Endothelial cell of umbilical vein (primary cell): ENCODE data around the gene ITGA5. TPM values are rescaled to one million over a fixed set of nuclear protein-coding genes. Genes with fewer than 3 reads are reported as not detected.
A peak's percentile ranks its signal among the peaks of the same experiment; 100 is the strongest.

Experiments
- BruUV-seq: library from RNA; stranded (reverse); fragments of 400-500 nt; replicated peaks from 2 replicates; lab custom pipeline; 2021; lab: Mats Ljungman, UMichigan
- CTCF ChIA-PET: fragments of 300-600, 350-600 bp; sonication (Branson Sonifier 250); formaldehyde crosslinking; loops from one replicate; lab custom pipeline; 2021; ENCODE audit warnings: antibody characterized with exemption, inconsistent platforms; lab: Charles Lee
- POLR2A ChIA-PET: fragments of 300-600, 350-600 bp; sonication (Branson Sonifier 250); formaldehyde crosslinking; loops from one replicate; lab custom pipeline; 2021; ENCODE audit warnings: antibody characterized with exemption, inconsistent platforms; lab: Charles Lee
- DNase-seq: peaks from one replicate; pipeline ENCODE4 v3.0.0-alpha.2; 2011; ENCODE audit warnings: low read depth, low spot score
- FAIRE-seq: peaks from 2 replicates; lab custom pipeline; 2011; peaks lifted over from hg19 to GRCh38; lab: Jason Lieb, UNC
- H2AFZ ChIP-seq: 2 replicates; pipeline ENCODE4 v1.6.0; 2012; ENCODE audit warnings: low read depth, low read length, control low read depth, inconsistent platforms
- H3K27ac ChIP-seq: 2 replicates; pipeline ENCODE4 v1.5.1; 2011; ENCODE audit warnings: low read depth, mild to moderate bottlenecking, control low read depth, low read length, moderate library complexity; ENCODE audit not compliant: insufficient read depth
- H3K27me3 ChIP-seq, 2 experiments: 2 replicates each; pipeline versions ENCODE4 v1.6.0 to v1.6.1; 2011; ENCODE audit warnings: low read length in 2 of 2, mixed read lengths in 1 of 2; ENCODE audit not compliant: control insufficient read depth in 2 of 2, insufficient read depth in 2 of 2
- H3K36me3 ChIP-seq, 2 experiments: 2 replicates in 1 of 2; 3 replicates in 1 of 2; pipeline ENCODE4 v1.5.1; 2011; ENCODE audit warnings: low read length in 2 of 2, mild to moderate bottlenecking in 1 of 2, moderate library complexity in 1 of 2; ENCODE audit not compliant: control insufficient read depth in 2 of 2, insufficient read depth in 2 of 2; ENCODE audit errors: extremely low read depth in 1 of 2
- H3K4me1 ChIP-seq: 3 replicates; pipeline ENCODE4 v1.5.1; 2011; ENCODE audit warnings: mild to moderate bottlenecking, low read length; ENCODE audit not compliant: control insufficient read depth, insufficient read depth; ENCODE audit errors: extremely low read depth
- H3K4me2 ChIP-seq: 2 replicates; pipeline ENCODE4 v1.6.1; 2011; ENCODE audit warnings: low read length, control low read depth, mixed read lengths; ENCODE audit not compliant: insufficient read depth
- H3K4me3 ChIP-seq, 3 experiments: fragments of 200-600 bp in 1 of 3; sonication (generic), shearing (Covaris generic) in 1 of 3; replicated peaks in 1 of 3; 2 replicates each; pipeline ENCODE4 v1.5.1; 2011 to 2016; ENCODE audit warnings: control low read depth in 3 of 3, low read length in 3 of 3, mild to moderate bottlenecking in 2 of 3, inconsistent platforms in 1 of 3, low read depth in 1 of 3, moderate library complexity in 1 of 3; ENCODE audit not compliant: insufficient read depth in 1 of 3
- H3K79me2 ChIP-seq: 2 replicates; pipeline ENCODE4 v1.6.0; 2012; ENCODE audit warnings: low read length, inconsistent platforms; ENCODE audit not compliant: control insufficient read depth, insufficient read depth
- H3K9ac ChIP-seq: replicated peaks from 2 replicates; pipeline ENCODE3; 2011; ENCODE audit warnings: low read length, control low read depth; ENCODE audit not compliant: insufficient read depth; ENCODE audit errors: extremely low read depth
- H3K9me1 ChIP-seq: replicated peaks from 3 replicates; pipeline ENCODE4 v1.6.0; 2011; ENCODE audit warnings: mild to moderate bottlenecking, low read length; ENCODE audit not compliant: control insufficient read depth, insufficient read depth; ENCODE audit errors: extremely low read depth
- H3K9me3 ChIP-seq: replicated peaks from 2 replicates; pipeline ENCODE4 v1.5.1; 2012; ENCODE audit warnings: low read length, inconsistent platforms; ENCODE audit not compliant: control insufficient read depth, insufficient read depth
- H4K20me1 ChIP-seq: replicated peaks from 2 replicates; pipeline ENCODE3; 2011; ENCODE audit warnings: mild to moderate bottlenecking, low read length; ENCODE audit not compliant: control insufficient read depth, insufficient read depth; ENCODE audit errors: extremely low read depth
- EZH2 ChIP-seq: IDR thresholded peaks from 2 replicates; pipeline ENCODE4 v1.6.1; 2012; ENCODE audit warnings: borderline replicate concordance, low read depth, mild to moderate bottlenecking, moderate library complexity, low read length, inconsistent platforms; ENCODE audit not compliant: severe bottlenecking
- FOS ChIP-seq: IDR thresholded peaks from 2 replicates; pipeline ENCODE4 v1.6.1; 2011; ENCODE audit warnings: mild to moderate bottlenecking, low read length, moderate library complexity, borderline replicate concordance; ENCODE audit not compliant: insufficient read depth
- GATA2 ChIP-seq: IDR thresholded peaks from 2 replicates; pipeline ENCODE4 v1.7.0; 2011; ENCODE audit warnings: low read depth, mild to moderate bottlenecking, moderate library complexity, mixed read lengths, low read length; ENCODE audit not compliant: insufficient read length, insufficient read depth
- JUN ChIP-seq: IDR thresholded peaks from 2 replicates; pipeline ENCODE4 v1.6.1; 2011; ENCODE audit warnings: borderline replicate concordance, low read depth; ENCODE audit not compliant: insufficient read length, insufficient read depth
- MYC ChIP-seq: IDR thresholded peaks from one replicate; pipeline ENCODE4 v1.6.1; 2011; ENCODE audit warnings: mild to moderate bottlenecking, low read depth, low read length
- POLR2A ChIP-seq: IDR thresholded peaks from 2 replicates; pipeline ENCODE4 v1.6.1; 2012; ENCODE audit warnings: low read depth, mild to moderate bottlenecking, control low read depth, low read length
- POLR2AphosphoS5 ChIP-seq: IDR thresholded peaks from 2 replicates; pipeline ENCODE4 v1.6.1; 2012; ENCODE audit warnings: low read depth, mild to moderate bottlenecking, control low read depth, low read length, moderate library complexity; ENCODE audit not compliant: insufficient read depth
- dilution Hi-C: fragments of 300-500 bp; cut with MboI; formaldehyde crosslinking; loops from one replicate; pipeline ENCODE4 v1.15.0; 2019; ENCODE audit warnings: low sequenced_read_pairs; ENCODE audit not compliant: extremely low pct_ligation_motif_present
- intact Hi-C: fragments of 100-400 bp; cut with micrococcal nuclease; formaldehyde crosslinking; loops from one replicate; pipeline ENCODE4 v1.10.0; 2022
- polyA plus RNA-seq, 4 experiments: library from polyadenylated mRNA; depleted of rRNA in 3 of 4; stranded (reverse) in 3 of 4; unstranded in 1 of 4; fragments of >200 nt; gene quantifications; 2 replicates each; pipeline versions ENCODE4 v1.2.1 to v1.2.3, GENCODE V29; 2011 to 2012; ENCODE audit warnings: missing spikeins in 1 of 4
- total RNA-seq: library from RNA; stranded (reverse); gene quantifications from 2 replicates; pipeline ENCODE4 v1.2.3, GENCODE V29; 2021
- TF ChIP-seq, protein P1 (sequence below): IDR thresholded peaks from 2 replicates; pipeline ENCODE4 v1.6.1; 2011; ENCODE audit not compliant: insufficient read depth, insufficient read length
- TF ChIP-seq, protein P2 (sequence below), 2 donors: IDR thresholded peaks; 1 replicate in 1 of 2; 2 replicates in 1 of 2; pipeline ENCODE4 v1.5.1; 2011; ENCODE audit warnings: low read length in 2 of 2, mild to moderate bottlenecking in 2 of 2, moderate library complexity in 2 of 2, control low read depth in 1 of 2, inconsistent platforms in 1 of 2, low read depth in 1 of 2; ENCODE audit not compliant: insufficient read depth in 1 of 2; ENCODE audit errors: extremely low read depth in 1 of 2

The ITGA5 gene
- total and polyA plus RNA-seq, 2 donors (not counting 3 experiments of a cell fraction or from before 2014, with no cell fraction given): 657 to 938 TPM

DNA sequence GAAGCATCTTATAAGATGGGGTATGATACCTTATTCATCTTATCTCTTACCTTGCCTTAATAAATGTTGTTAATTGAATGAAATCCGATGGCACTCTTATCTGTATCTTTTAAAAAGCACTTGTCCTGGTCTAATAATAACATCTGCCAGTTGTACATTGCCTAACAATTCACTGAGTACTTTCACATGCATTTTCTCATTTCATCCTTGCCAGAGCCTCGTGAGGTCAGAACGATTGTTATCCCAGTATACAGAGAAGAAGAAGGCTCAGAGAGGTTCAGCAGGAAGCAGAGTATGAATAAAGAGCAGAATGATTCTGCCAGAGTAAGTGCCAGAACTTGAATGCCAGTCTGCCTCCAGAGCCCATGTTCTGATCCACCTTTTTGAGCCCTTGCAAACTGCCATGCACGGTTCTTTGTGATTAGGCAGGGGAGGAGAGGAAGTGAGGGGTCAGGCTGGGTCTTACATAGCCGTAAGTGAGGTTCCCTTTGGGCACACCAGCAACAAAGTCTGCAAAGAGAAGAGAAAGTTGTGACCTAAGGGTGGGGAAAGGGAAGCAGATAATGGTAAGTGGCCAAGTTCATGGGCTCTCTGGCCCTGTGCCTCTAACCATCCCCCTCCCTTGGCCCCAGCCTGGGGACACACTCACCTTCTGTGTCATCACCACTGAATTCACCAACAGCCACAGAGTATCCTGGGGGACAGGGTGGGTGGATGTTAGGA lies 11.7 kb downstream of the ITGA5 start:
- H3K4me2 ChIP-seq: no peak overlapping the region
- H3K4me3 ChIP-seq: no peak overlapping the region
- TF ChIP-seq POLR2AphosphoS5 (peak; percentile 24), JUN (no peak), EZH2 (no peak), POLR2A (no peak), FOS (no peak)
- TF ChIP-seq, protein P1, sequence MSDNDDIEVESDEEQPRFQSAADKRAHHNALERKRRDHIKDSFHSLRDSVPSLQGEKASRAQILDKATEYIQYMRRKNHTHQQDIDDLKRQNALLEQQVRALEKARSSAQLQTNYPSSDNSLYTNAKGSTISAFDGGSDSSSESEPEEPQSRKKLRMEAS: no peak
- intact Hi-C loops: no loop called here
- H3K79me2 ChIP-seq: peaks cover 91% of the 10 kb centered on the region
- ChIA-PET POLR2A (no interaction called here), CTCF (interaction anchor here (2.4 kb wide), 1 partner anchor 9 kb away, joined by 33 read pairs; no protein-coding TSS in a partner anchor)
- H3K9ac ChIP-seq: no peak overlapping the region
- peaks cover 21% of the 10 kb centered on the region for H3K4me1 ChIP-seq
- dilution Hi-C loops: no loop called here
- peaks cover 61 to 77% of the 10 kb centered on the region in 2 experiments for H3K36me3 ChIP-seq
- BruUV-seq: no TSS peak
- FAIRE-seq: peak; percentile 69
- no peaks in the 10 kb centered on the region for H3K27me3 ChIP-seq
- no peaks in the 10 kb centered on the region for H3K9me1 ChIP-seq
- no peak for DNase-seq
- H4K20me1 ChIP-seq: no peaks in the 10 kb centered on the region
- H2AFZ ChIP-seq: no peak overlapping the region
- H3K9me3 ChIP-seq: no peaks in the 10 kb centered on the region
- no peak overlapping the region for H3K27ac ChIP-seq

DNA sequence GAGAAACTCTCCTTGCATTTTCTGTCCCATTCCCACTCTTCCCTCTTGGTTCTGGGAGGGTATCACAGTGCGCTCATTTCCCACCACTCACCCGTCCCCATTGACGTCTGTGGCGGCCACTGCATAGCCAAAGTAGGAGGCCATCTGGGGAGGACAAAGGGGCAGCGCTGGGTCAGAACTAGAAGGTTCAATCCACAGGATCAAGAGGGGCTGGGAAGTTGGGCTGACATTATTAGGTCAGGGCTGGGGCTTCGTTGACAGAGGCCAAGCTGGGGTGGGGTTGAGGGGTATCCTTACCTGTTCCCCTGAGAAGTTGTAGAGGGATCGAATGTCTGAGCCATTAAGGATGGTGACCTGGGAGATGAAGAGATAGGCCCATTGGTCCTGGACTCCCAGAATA lies 13.5 kb downstream of the ITGA5 start:
- no TSS peak for BruUV-seq
- peaks cover 9% of the 10 kb centered on the region for H3K4me1 ChIP-seq
- dilution Hi-C loops (no loop called here), intact Hi-C loops (no loop called here)
- H4K20me1 ChIP-seq: no peaks in the 10 kb centered on the region
- no peak overlapping the region for H2AFZ ChIP-seq
- no peaks in the 10 kb centered on the region for H3K9me3 ChIP-seq
- no peak overlapping the region for H3K9ac ChIP-seq
- H3K27ac ChIP-seq: no peak overlapping the region
- CTCF ChIA-PET: interaction anchor here (1.3 to 12.1 kb wide), 2 partner anchors 25 to 36 kb away, joined by 3 to 517 read pairs; no protein-coding TSS in a partner anchor
- H3K4me2 ChIP-seq: no peak overlapping the region
- DNase-seq (no peak), FAIRE-seq (peak; percentile 37)
- H3K79me2 ChIP-seq: peaks cover 86% of the 10 kb centered on the region
- no peaks in the 10 kb centered on the region for H3K9me1 ChIP-seq
- no peak for TF ChIP-seq JUN
- TF ChIP-seq, protein P2, sequence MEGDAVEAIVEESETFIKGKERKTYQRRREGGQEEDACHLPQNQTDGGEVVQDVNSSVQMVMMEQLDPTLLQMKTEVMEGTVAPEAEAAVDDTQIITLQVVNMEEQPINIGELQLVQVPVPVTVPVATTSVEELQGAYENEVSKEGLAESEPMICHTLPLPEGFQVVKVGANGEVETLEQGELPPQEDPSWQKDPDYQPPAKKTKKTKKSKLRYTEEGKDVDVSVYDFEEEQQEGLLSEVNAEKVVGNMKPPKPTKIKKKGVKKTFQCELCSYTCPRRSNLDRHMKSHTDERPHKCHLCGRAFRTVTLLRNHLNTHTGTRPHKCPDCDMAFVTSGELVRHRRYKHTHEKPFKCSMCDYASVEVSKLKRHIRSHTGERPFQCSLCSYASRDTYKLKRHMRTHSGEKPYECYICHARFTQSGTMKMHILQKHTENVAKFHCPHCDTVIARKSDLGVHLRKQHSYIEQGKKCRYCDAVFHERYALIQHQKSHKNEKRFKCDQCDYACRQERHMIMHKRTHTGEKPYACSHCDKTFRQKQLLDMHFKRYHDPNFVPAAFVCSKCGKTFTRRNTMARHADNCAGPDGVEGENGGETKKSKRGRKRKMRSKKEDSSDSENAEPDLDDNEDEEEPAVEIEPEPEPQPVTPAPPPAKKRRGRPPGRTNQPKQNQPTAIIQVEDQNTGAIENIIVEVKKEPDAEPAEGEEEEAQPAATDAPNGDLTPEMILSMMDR (IDR thresholded peaks at IDR 0.05; ENCODE audit: extremely low read depth in 1 of 2, insufficient read depth in 1 of 2, low read depth in 1 of 2, low read length in 2 of 2): no peak
- TF ChIP-seq MYC: no peak
- no peak for TF ChIP-seq GATA2
- TF ChIP-seq, protein P1: no peak
- TF ChIP-seq POLR2A: no peak
- no peak for TF ChIP-seq EZH2
- no peak for TF ChIP-seq POLR2AphosphoS5
- no peak for TF ChIP-seq FOS
- no peaks in the 10 kb centered on the region for H3K27me3 ChIP-seq
- no peak overlapping the region for H3K4me3 ChIP-seq
- POLR2A ChIA-PET: interaction anchor here (1.0 kb wide), 1 partner anchor 27 kb away, joined by 3 read pairs; no protein-coding TSS in a partner anchor
- peaks cover 78 to 83% of the 10 kb centered on the region in 2 experiments for H3K36me3 ChIP-seq
